HG02885 (cell line): ENCODE measurements around the gene PCAT7.
"Not testable (repeated sequence)": the region's sequence is repeated elsewhere in the genome, so short reads cannot be mapped to it uniquely, and the experiment has no call there.

Experiments used
- ATAC-seq: cut with Tn5 transposase; IDR thresholded peaks from one replicate; pipeline ENCODE4 v1.9.1; 2021; ENCODE audit warnings: mild to moderate bottlenecking; ENCODE audit not compliant: unreplicated experiment, poor library complexity

The PCAT7 gene

GRCh38 chr9:94560237-94560636 is 5.4 kb downstream of the PCAT7 start:
- no peak for ATAC-seq

- ATAC-seq, result no peak
These were observed 8.7 kb downstream of the PCAT7 start for GRCh38 chr9:94563548-94563947.

GRCh38 chr9:94564279-94564678 is 9.4 kb downstream of the PCAT7 start:
- ATAC-seq, result not testable (repeated sequence)

GRCh38 chr9:94566550-94566949 is 11.7 kb downstream of the PCAT7 start:
- no peak for ATAC-seq

GRCh38 chr9:94567271-94567670 is 12.4 kb downstream of the PCAT7 start:
- ATAC-seq, result no peak

GRCh38 chr9:94568250-94568889 is 13.5 kb downstream of the PCAT7 start:
- no peak for ATAC-seq

- no peak for ATAC-seq
These were observed 14.3 kb downstream of the PCAT7 start for GRCh38 chr9:94568972-94569712.

- no peak for ATAC-seq
These were observed 21.2 kb downstream of the PCAT7 start for GRCh38 chr9:94576131-94576530.

GRCh38 chr9:94577036-94577435 is 22.2 kb downstream of the PCAT7 start:
- ATAC-seq, result no peak

GRCh38 chr9:94577571-94577970 is 22.7 kb downstream of the PCAT7 start:
- ATAC-seq, result no peak

GRCh38 chr9:94581728-94582127 is 26.8 kb downstream of the PCAT7 start:
- no peak for ATAC-seq

GRCh38 chr9:94584555-94584954 is 29.7 kb downstream of the PCAT7 start:
- no peak for ATAC-seq

- ATAC-seq, result no peak
These were observed 31.4 kb downstream of the PCAT7 start for GRCh38 chr9:94586316-94586715.

- ATAC-seq, result no peak
These were observed 31.9 kb downstream of the PCAT7 start for GRCh38 chr9:94586814-94587213.

- no peak for ATAC-seq
These were observed 33.8 kb downstream of the PCAT7 start for GRCh38 chr9:94588681-94589080.

- ATAC-seq, result not testable (repeated sequence)
These were observed 36.2 kb downstream of the PCAT7 start for GRCh38 chr9:94591046-94591545.

GRCh38 chr9:94591876-94592275 is 37.0 kb downstream of the PCAT7 start:
- ATAC-seq, result no peak

GRCh38 chr9:94592683-94593082 is 37.8 kb downstream of the PCAT7 start:
- ATAC-seq, result not testable (repeated sequence)

GRCh38 chr9:94593459-94594345 is 38.8 kb downstream of the PCAT7 start, which contains the start of gene FBP2:
TSS of gene FBP2 (minus strand) at chr9:94593824. CDS start at chr9:94593726, 98 bp downstream.
- no peak for ATAC-seq

GRCh38 chr9:94599102-94599501 is 44.2 kb downstream of the PCAT7 start:
- no peak for ATAC-seq

GRCh38 chr9:94600258-94600657 is 45.4 kb downstream of the PCAT7 start:
- no peak for ATAC-seq
